RWPE2 (cell line): ENCODE data around the gene WDR82.

Experiments used
- ATAC-seq: fragments of 200-7000 bp; cut with Tn5 transposase; 3 replicates; pipeline ENCODE4 v1.9.1; 2021; ENCODE audit warnings: low read depth
- DNase-seq: peaks from one replicate; pipeline ENCODE4 v3.0.0-alpha.2; 2020; ENCODE audit warnings: low spot score
- H3K27ac ChIP-seq: fragments of 450-650 bp; 2 replicates; pipeline ENCODE4 v1.5.1; 2017; ENCODE audit warnings: mild to moderate bottlenecking; ENCODE audit not compliant: poor library complexity, severe bottlenecking
- H3K27me3 ChIP-seq: fragments of 250-450 bp; sonication (Bioruptor Pico); 2 replicates; pipeline ENCODE4 v1.5.1; 2021; ENCODE audit warnings: mild to moderate bottlenecking, moderate library complexity; ENCODE audit not compliant: insufficient read depth, poor library complexity, severe bottlenecking
- H3K36me3 ChIP-seq: fragments of 250-450 bp; sonication (Bioruptor Pico); 2 replicates; pipeline ENCODE4 v1.5.1; 2020; ENCODE audit warnings: low read depth, mild to moderate bottlenecking, moderate library complexity
- H3K4me1 ChIP-seq: fragments of 250-450 bp; sonication (Bioruptor Pico); 2 replicates; pipeline ENCODE4 v1.5.1; 2021; ENCODE audit warnings: mild to moderate bottlenecking, moderate library complexity; ENCODE audit not compliant: insufficient read depth, poor library complexity, severe bottlenecking
- H3K4me3 ChIP-seq: fragments of 250-450 bp; sonication (Bioruptor Pico); 2 replicates; pipeline ENCODE4 v1.5.1; 2021; ENCODE audit warnings: mild to moderate bottlenecking, moderate library complexity; ENCODE audit not compliant: severe bottlenecking
- H3K9me3 ChIP-seq: fragments of 250-450 bp; sonication (Bioruptor Pico); 2 replicates; pipeline ENCODE4 v1.5.1; 2021; ENCODE audit warnings: mild to moderate bottlenecking, moderate library complexity; ENCODE audit not compliant: severe bottlenecking
- CTCF ChIP-seq: fragments of 450-650 bp; IDR thresholded peaks from one replicate; pipeline ENCODE4 v1.5.1; 2017; ENCODE audit warnings: mild to moderate bottlenecking, moderate library complexity; ENCODE audit not compliant: poor library complexity, severe bottlenecking

The WDR82 gene

GRCh38 chr3:52226229-52226817 is 52.1 kb downstream of the WDR82 start:
- Histone ChIP-seq H3K4me1 (no peaks in the 10 kb centered on the region), H3K36me3 (peaks cover 22% of the 10 kb centered on the region), H3K27ac (no peak overlapping the region), H3K9me3 (no peaks in the 10 kb centered on the region), H3K27me3 (no peaks in the 10 kb centered on the region), H3K4me3 (no peak overlapping the region)
- no peak for TF ChIP-seq CTCF
- ATAC-seq = peak; percentile 5; the same call in 1 of the 3 replicates
- DNase-seq = peak; percentile 45

GRCh38 chr3:52225452-52226228 is 52.8 kb downstream of the WDR82 start, which contains the start of gene TLR9:
Gene TLR9 (minus strand): TSS chr3:52225645. CDS start chr3:52225529, 116 bp downstream.
- Histone ChIP-seq H3K4me1 (no peaks in the 10 kb centered on the region), H3K27ac (no peak within 1 kb of the TSS), H3K4me3 (no peak within 1 kb of the TSS), H3K27me3 (no peaks in the 10 kb centered on the region), H3K36me3 (peaks cover 16% of the 10 kb centered on the region), H3K9me3 (no peaks in the 10 kb centered on the region)
- ATAC-seq (peak; percentile 6; the same call in 1 of the 3 replicates), DNase-seq (peak; percentile 48)
- TF ChIP-seq CTCF = no peak

DNA sequence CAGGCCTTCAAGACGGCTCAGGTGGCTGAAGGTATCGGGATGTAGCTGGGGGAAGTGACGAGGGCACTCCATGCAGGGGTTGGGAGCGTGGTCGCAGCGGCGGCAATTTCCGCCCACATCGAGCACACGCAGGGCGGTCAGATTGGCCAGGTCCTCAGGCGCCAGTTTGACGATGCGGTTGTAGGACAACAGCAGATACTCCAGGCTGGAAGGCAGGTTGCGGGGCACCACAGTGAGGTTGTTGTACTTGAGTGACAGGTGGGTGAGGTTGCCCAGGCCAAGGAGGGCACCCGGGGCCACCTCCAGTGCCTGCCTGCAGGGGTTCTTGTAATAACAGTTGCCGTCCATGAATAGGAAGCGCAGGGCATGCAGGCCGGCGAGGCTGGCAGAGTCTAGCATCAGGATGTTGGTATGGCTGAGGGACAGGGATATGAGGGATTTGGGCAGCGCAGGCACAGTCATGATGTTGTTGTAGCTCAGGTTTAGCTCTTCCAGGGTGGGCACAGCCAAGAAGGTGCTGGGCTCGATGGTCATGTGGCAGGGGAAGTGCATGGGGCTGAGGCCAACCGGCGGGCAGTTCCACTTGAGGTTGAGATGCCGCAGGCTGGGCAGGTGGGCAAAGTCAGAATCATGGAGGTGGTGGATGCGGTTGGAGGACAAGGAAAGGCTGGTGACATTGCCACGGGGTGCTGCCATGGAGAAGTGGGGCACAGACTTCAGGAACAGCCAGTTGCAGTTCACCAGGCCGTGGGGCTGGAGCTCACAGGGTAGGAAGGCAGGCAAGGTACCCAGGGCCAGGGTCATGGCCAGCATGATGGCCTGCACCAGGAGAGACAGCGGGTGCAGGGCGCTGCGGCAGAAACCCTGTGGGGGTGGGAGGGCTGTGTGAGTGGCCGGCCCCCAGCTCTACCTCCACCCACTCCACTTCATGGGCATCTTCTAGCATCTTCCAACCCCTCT is 54.7 kb downstream of the WDR82 start:
- DNase-seq = peak; percentile 43
- ATAC-seq = no peak

More for the DNA sequence above, 54.7 kb downstream of the WDR82 start:
- Histone ChIP-seq H3K4me1 (no peaks in the 10 kb centered on the region), H3K36me3 (no peaks in the 10 kb centered on the region), H3K4me3 (no peak overlapping the region), H3K9me3 (no peaks in the 10 kb centered on the region), H3K27ac (no peak overlapping the region), H3K27me3 (no peaks in the 10 kb centered on the region)
- TF ChIP-seq CTCF = no peak
